ENCODE results near the gene PRELID1.

The PRELID1 gene

GRCh38 chr5:177351392-177352329, 48.1 kb downstream of the PRELID1 start, which contains the start of gene LMAN2:
LMAN2 (minus strand) TSS chr5:177351668; CDS start chr5:177351647, 21 bp downstream.
- Histone ChIP-seq H3K36me3 (ENCODE audit: low read depth) (peaks cover 39% of the 10 kb centered on the region), H3K4me1 (ENCODE audit: insufficient read depth, poor library complexity, severe bottlenecking) (peaks cover 12% of the 10 kb centered on the region), H3K27ac (ENCODE audit: poor library complexity, severe bottlenecking) (peak within 1 kb of the TSS; percentile 69), H3K9me3 (ENCODE audit: severe bottlenecking) (no peaks in the 10 kb centered on the region), H3K27me3 (ENCODE audit: insufficient read depth, poor library complexity, severe bottlenecking) (no peaks in the 10 kb centered on the region), H3K4me3 (ENCODE audit: severe bottlenecking) (peak within 1 kb of the TSS; percentile 77)
- TF ChIP-seq CTCF (IDR thresholded peaks at IDR 0.05; ENCODE audit: poor library complexity, severe bottlenecking) = no peak
- ATAC-seq (ENCODE audit: low read depth) = peak; percentile 99
- DNase-seq (ENCODE audit: low spot score) = peak; percentile 96

- TF ChIP-seq CTCF (IDR thresholded peaks at IDR 0.05; ENCODE audit: poor library complexity, severe bottlenecking) = no peak
- DNase-seq (ENCODE audit: low spot score) (no peak), ATAC-seq (ENCODE audit: low read depth) (no peak)
- Histone ChIP-seq H3K27ac (ENCODE audit: poor library complexity, severe bottlenecking) (no peak overlapping the region), H3K4me3 (ENCODE audit: severe bottlenecking) (no peak overlapping the region), H3K4me1 (ENCODE audit: insufficient read depth, poor library complexity, severe bottlenecking) (peaks cover 15% of the 10 kb centered on the region), H3K27me3 (ENCODE audit: insufficient read depth, poor library complexity, severe bottlenecking) (no peaks in the 10 kb centered on the region), H3K36me3 (ENCODE audit: low read depth) (peaks cover 24% of the 10 kb centered on the region), H3K9me3 (ENCODE audit: severe bottlenecking) (no peaks in the 10 kb centered on the region)
Observed at GRCh38 chr5:177353093-177353492, 49.5 kb downstream of the PRELID1 start.

GRCh38 chr5:177354256-177354655, 50.7 kb downstream of the PRELID1 start:
- H3K4me1 ChIP-seq (ENCODE audit: insufficient read depth, poor library complexity, severe bottlenecking) = peaks cover 15% of the 10 kb centered on the region
- no peak overlapping the region for H3K27ac ChIP-seq (ENCODE audit: poor library complexity, severe bottlenecking)
- no peak for DNase-seq (ENCODE audit: low spot score)
- ATAC-seq (ENCODE audit: low read depth) = no peak
- H3K9me3 ChIP-seq (ENCODE audit: severe bottlenecking) = no peaks in the 10 kb centered on the region
- H3K4me3 ChIP-seq (ENCODE audit: severe bottlenecking) = no peak overlapping the region
- no peak for TF ChIP-seq CTCF (IDR thresholded peaks at IDR 0.05; ENCODE audit: poor library complexity, severe bottlenecking)
- H3K36me3 ChIP-seq (ENCODE audit: low read depth) = peaks cover 18% of the 10 kb centered on the region
- no peaks in the 10 kb centered on the region for H3K27me3 ChIP-seq (ENCODE audit: insufficient read depth, poor library complexity, severe bottlenecking)

GRCh38 chr5:177354711-177355110, 51.1 kb downstream of the PRELID1 start:
- ATAC-seq (ENCODE audit: low read depth) (no peak), DNase-seq (ENCODE audit: low spot score) (no peak)
- Histone ChIP-seq H3K27me3 (ENCODE audit: insufficient read depth, poor library complexity, severe bottlenecking) (no peaks in the 10 kb centered on the region), H3K4me3 (ENCODE audit: severe bottlenecking) (no peak overlapping the region), H3K4me1 (ENCODE audit: insufficient read depth, poor library complexity, severe bottlenecking) (peaks cover 13% of the 10 kb centered on the region), H3K9me3 (ENCODE audit: severe bottlenecking) (no peaks in the 10 kb centered on the region), H3K36me3 (ENCODE audit: low read depth) (peaks cover 13% of the 10 kb centered on the region), H3K27ac (ENCODE audit: poor library complexity, severe bottlenecking) (no peak overlapping the region)
- no peak for TF ChIP-seq CTCF (IDR thresholded peaks at IDR 0.05; ENCODE audit: poor library complexity, severe bottlenecking)
